Measurements from ENCODE around the gene CRIP1. TPM values are rescaled to one million over a fixed set of nuclear protein-coding genes. Genes with fewer than 3 reads are reported as not detected.

The CRIP1 gene
- polyA plus RNA-seq, 3 donors, result 688 to 2,084 (median 1,032) TPM

DNA sequence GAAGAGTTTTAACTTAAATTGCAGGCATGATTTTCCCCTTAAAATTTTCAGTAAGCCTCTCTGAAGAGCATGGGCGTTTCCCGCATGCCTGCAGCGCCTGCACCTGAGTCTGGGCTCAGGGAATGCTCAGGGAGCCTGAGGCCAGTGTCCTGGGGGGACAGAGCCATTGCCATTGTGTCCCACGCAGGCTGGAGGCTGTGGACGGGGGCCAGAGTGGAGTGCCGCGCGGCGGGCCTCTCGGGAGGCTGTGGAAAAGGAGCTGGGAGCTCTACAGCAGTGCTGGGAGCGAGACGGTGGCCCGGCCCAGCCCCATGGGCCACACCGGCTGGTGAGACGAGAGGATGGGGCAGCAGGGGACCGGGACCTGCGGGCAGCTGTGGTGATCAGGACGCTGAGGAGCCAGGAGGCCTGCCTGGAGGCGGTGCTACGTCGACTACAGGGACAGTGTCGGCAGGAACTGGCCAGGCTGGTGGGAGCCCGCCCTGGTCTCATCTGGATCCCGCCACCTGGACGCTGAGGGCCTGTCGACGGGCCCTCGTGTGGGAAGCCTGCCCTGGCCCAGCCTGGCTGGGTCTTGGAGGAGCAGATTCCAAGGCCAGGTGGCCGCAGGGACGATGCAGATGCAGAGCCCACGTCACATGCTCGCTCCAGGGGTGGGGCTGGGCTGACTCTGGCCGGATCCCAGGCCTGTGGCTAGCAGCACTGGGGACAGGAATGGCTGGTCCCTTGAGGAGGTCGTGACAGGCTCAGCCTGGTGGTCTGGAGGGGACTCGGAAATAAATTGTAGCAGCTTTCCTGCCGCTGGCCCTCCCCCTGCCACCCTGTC is 12.0 kb downstream of the CRIP1 start:
- Histone ChIP-seq H3K36me3 (replicated peaks in 1 of 2; ENCODE audit: control insufficient read depth in 1 of 2, insufficient read depth in 2 of 2, low read length in 2 of 2) (peaks cover 5 to 14% of the 10 kb centered on the region in 2 donors), H2AFZ (ENCODE audit: insufficient read depth, low read depth, low read length, poor library complexity, severe bottlenecking) (no peak overlapping the region), H3K9me3 (replicated peaks in 1 of 2; ENCODE audit: control insufficient read depth in 1 of 2, insufficient read depth in 1 of 2, low read length in 2 of 2) (no peaks in the 10 kb centered on the region), H3K79me2 (ENCODE audit: insufficient read depth, low read length) (no peaks in the 10 kb centered on the region), H4K20me1 (ENCODE audit: insufficient read depth, low read length) (peaks cover under 1% of the 10 kb centered on the region), H3K4me3 (replicated peaks in 1 of 3; ENCODE audit: low read depth in 2 of 3, low read length in 3 of 3) (no peak overlapping the region), H3K4me1 (ENCODE audit: control insufficient read depth in 1 of 2, insufficient read depth in 2 of 2, low read length in 2 of 2) (no peaks in the 10 kb centered on the region), H3K27ac (ENCODE audit: low read depth in 1 of 2, low read length in 2 of 2) (no peak overlapping the region), H3K4me2 (replicated peaks; ENCODE audit: extremely low read depth, low read length, poor library complexity, severe bottlenecking) (no peak overlapping the region), H3K9ac (ENCODE audit: insufficient read depth, low read length, poor library complexity, severe bottlenecking) (no peak overlapping the region), H3K27me3 (ENCODE audit: control insufficient read depth in 2 of 2, insufficient read depth in 2 of 2, low read length in 2 of 2) (no peaks in the 10 kb centered on the region)
- Mint-ChIP-seq H3K36me3 (peaks cover 2 to 24% of the 10 kb centered on the region in 2 donors), H3K9me3 (no peaks in the 10 kb centered on the region), H3K4me3 (no peak overlapping the region), H3K27ac (peak overlapping the region in 2 of 7 donors; percentile 14 to 22), H3K4me1 (no peaks in the 10 kb centered on the region), H3K27me3 (ENCODE audit: low read depth in 3 of 3) (peaks cover 4 to 8% (median 6%) of the 10 kb centered on the region in 3 donors)
- intact Hi-C loops (cut with micrococcal nuclease), result no loop called here
- no peak for DNase-seq
- TF ChIP-seq CTCF (IDR thresholded peaks at IDR 0.05), result no peak
- 97% methylated on average over 36 of the region's 36 CpGs for WGBS (ENCODE audit: insufficient coverage)

GRCh38 chr14:105499256-105500035 is 12.8 kb downstream of the CRIP1 start:
- no peaks in the 10 kb centered on the region for H3K4me1 ChIP-seq (ENCODE audit: control insufficient read depth in 1 of 2, insufficient read depth in 2 of 2, low read length in 2 of 2)
- no peaks in the 10 kb centered on the region for H3K4me1 Mint-ChIP-seq
- no peaks in the 10 kb centered on the region for H4K20me1 ChIP-seq (ENCODE audit: insufficient read depth, low read length)
- intact Hi-C loops (cut with micrococcal nuclease), result no loop called here
- 94% methylated on average over 24 of the region's 27 CpGs for WGBS (ENCODE audit: insufficient coverage)
- H3K36me3 ChIP-seq (replicated peaks in 1 of 2; ENCODE audit: control insufficient read depth in 1 of 2, insufficient read depth in 2 of 2, low read length in 2 of 2), result peaks cover 3 to 14% of the 10 kb centered on the region in 2 donors
- no peaks in the 10 kb centered on the region for H3K9me3 ChIP-seq (replicated peaks in 1 of 2; ENCODE audit: control insufficient read depth in 1 of 2, insufficient read depth in 1 of 2, low read length in 2 of 2)
- no peak overlapping the region for H3K9ac ChIP-seq (ENCODE audit: insufficient read depth, low read length, poor library complexity, severe bottlenecking)
- no peaks in the 10 kb centered on the region for H3K79me2 ChIP-seq (ENCODE audit: insufficient read depth, low read length)
- H3K27me3 Mint-ChIP-seq (ENCODE audit: low read depth in 3 of 3), result peaks cover 6 to 9% (median 6%) of the 10 kb centered on the region in 3 donors
- H3K4me2 ChIP-seq (replicated peaks; ENCODE audit: extremely low read depth, low read length, poor library complexity, severe bottlenecking), result no peak overlapping the region
- no peak overlapping the region for H3K4me3 Mint-ChIP-seq
- H3K36me3 Mint-ChIP-seq, result peaks cover 2 to 20% of the 10 kb centered on the region in 2 donors
- H3K27ac ChIP-seq (ENCODE audit: low read depth in 1 of 2, low read length in 2 of 2), result no peak overlapping the region
- DNase-seq, result no peak
- H3K4me3 ChIP-seq (replicated peaks in 1 of 3; ENCODE audit: low read depth in 2 of 3, low read length in 3 of 3), result no peak overlapping the region
- no peak overlapping the region for H2AFZ ChIP-seq (ENCODE audit: insufficient read depth, low read depth, low read length, poor library complexity, severe bottlenecking)
- H3K27me3 ChIP-seq (ENCODE audit: control insufficient read depth in 2 of 2, insufficient read depth in 2 of 2, low read length in 2 of 2), result no peaks in the 10 kb centered on the region
- TF ChIP-seq CTCF (IDR thresholded peaks at IDR 0.05), result no peak
- no peaks in the 10 kb centered on the region for H3K9me3 Mint-ChIP-seq
- no peak overlapping the region for H3K27ac Mint-ChIP-seq

Measured in CD14-positive monocyte (primary cell).